Measurements from ENCODE around the gene KMT2B. TPM values are rescaled to one million over a fixed set of nuclear protein-coding genes. Genes with fewer than 3 reads are reported as not detected.

Gene KMT2B
- total RNA-seq, 1 experiment from 2014 or later = 65.3 TPM

- no peak overlapping the region for H3K4me3 Mint-ChIP-seq (ENCODE audit: low read depth, unreplicated experiment)
- no peak for DNase-seq
- CTCF ChIA-PET = interaction anchor here (1.2 kb wide), 1 partner anchor 224 kb away, joined by 3 read pairs; no protein-coding TSS in a partner anchor
- no peaks in the 10 kb centered on the region for H3K9me3 Mint-ChIP-seq (ENCODE audit: low read depth, unreplicated experiment)
- TF ChIP-seq, protein P1, sequence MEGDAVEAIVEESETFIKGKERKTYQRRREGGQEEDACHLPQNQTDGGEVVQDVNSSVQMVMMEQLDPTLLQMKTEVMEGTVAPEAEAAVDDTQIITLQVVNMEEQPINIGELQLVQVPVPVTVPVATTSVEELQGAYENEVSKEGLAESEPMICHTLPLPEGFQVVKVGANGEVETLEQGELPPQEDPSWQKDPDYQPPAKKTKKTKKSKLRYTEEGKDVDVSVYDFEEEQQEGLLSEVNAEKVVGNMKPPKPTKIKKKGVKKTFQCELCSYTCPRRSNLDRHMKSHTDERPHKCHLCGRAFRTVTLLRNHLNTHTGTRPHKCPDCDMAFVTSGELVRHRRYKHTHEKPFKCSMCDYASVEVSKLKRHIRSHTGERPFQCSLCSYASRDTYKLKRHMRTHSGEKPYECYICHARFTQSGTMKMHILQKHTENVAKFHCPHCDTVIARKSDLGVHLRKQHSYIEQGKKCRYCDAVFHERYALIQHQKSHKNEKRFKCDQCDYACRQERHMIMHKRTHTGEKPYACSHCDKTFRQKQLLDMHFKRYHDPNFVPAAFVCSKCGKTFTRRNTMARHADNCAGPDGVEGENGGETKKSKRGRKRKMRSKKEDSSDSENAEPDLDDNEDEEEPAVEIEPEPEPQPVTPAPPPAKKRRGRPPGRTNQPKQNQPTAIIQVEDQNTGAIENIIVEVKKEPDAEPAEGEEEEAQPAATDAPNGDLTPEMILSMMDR (IDR thresholded peaks at IDR 0.05; ENCODE audit: unreplicated experiment) = no peak
- intact Hi-C loops (cut with micrococcal nuclease; ENCODE audit: unreplicated experiment) = no loop called here
- H3K36me3 Mint-ChIP-seq (ENCODE audit: insufficient read depth, unreplicated experiment) = peaks cover 72% of the 10 kb centered on the region
- peak overlapping the region; percentile 1 for H3K27ac Mint-ChIP-seq (ENCODE audit: unreplicated experiment)
- no peaks in the 10 kb centered on the region for H3K4me1 Mint-ChIP-seq (ENCODE audit: low read depth, unreplicated experiment)
- no TSS peak for BruUV-seq (replicated peaks)
- H3K27me3 Mint-ChIP-seq (ENCODE audit: unreplicated experiment) = no peaks in the 10 kb centered on the region
These were observed 17.1 kb downstream of the KMT2B start for GRCh38 chr19:35734889-35735288.

GRCh38 chr19:35736913-35737886 is 19.4 kb downstream of the KMT2B start:
- TF ChIP-seq, protein P1 (IDR thresholded peaks at IDR 0.05; ENCODE audit: unreplicated experiment) = peak; percentile 16
- CTCF ChIA-PET = interaction anchor here (0.6 to 1.7 kb wide), 5 partner anchors 11 to 89 kb away, joined by 3 to 5 read pairs (median 3); partner anchors contain the start of genes COX6B1 and LIN37
- Mint-ChIP-seq H3K27ac (ENCODE audit: unreplicated experiment) (peak overlapping the region; percentile 45), H3K4me3 (ENCODE audit: low read depth, unreplicated experiment) (no peak overlapping the region), H3K9me3 (ENCODE audit: low read depth, unreplicated experiment) (no peaks in the 10 kb centered on the region), H3K4me1 (ENCODE audit: low read depth, unreplicated experiment) (peaks cover 7% of the 10 kb centered on the region), H3K27me3 (ENCODE audit: unreplicated experiment) (no peaks in the 10 kb centered on the region), H3K36me3 (ENCODE audit: insufficient read depth, unreplicated experiment) (peaks cover 75% of the 10 kb centered on the region)
- intact Hi-C loops (cut with micrococcal nuclease; ENCODE audit: unreplicated experiment) = no loop called here
- no TSS peak for BruUV-seq (replicated peaks)
- peak; percentile 34 for DNase-seq

DNA sequence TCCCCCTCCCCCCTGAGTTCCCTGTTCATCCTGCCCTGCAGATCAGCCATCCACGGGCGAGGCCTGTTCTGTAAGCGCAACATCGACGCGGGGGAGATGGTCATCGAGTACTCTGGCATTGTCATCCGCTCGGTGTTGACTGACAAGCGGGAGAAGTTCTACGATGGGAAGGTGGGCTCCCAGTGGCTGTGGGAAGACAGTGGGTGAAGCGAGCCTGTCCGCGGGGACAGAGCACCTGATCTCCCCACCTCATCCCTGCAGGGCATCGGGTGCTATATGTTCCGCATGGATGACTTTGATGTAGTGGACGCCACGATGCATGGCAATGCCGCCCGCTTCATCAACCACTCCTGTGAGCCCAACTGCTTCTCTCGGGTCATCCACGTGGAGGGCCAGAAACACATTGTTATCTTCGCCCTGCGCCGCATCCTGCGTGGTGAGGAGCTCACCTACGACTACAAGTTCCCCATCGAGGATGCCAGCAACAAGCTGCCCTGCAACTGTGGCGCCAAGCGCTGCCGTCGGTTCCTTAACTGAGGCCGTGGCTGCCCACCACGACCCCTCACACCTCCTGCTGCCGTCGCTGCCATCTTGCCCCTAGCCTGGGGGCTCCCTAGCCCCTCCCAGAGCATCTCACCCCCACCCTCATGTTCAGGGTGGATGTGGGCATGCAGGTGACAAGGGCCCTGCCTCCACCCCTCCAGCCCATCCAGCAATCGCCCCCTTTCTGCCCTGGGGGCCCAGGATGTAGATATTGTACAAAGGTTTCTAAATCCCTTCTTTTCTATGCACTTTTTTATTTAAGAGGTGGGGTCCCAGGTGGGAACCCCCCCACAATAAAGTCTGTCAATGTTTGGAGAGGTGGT is 20.5 kb downstream of the KMT2B start:
- Mint-ChIP-seq H3K4me1 (ENCODE audit: low read depth, unreplicated experiment) (peaks cover 7% of the 10 kb centered on the region), H3K27ac (ENCODE audit: unreplicated experiment) (peak overlapping the region; percentile 72), H3K36me3 (ENCODE audit: insufficient read depth, unreplicated experiment) (peaks cover 83% of the 10 kb centered on the region), H3K9me3 (ENCODE audit: low read depth, unreplicated experiment) (no peaks in the 10 kb centered on the region), H3K27me3 (ENCODE audit: unreplicated experiment) (no peaks in the 10 kb centered on the region), H3K4me3 (ENCODE audit: low read depth, unreplicated experiment) (peak overlapping the region; percentile 97)
- CTCF ChIA-PET = interaction anchor here (1.3 to 1.7 kb wide), 3 partner anchors 10 to 90 kb away, joined by 3 to 5 read pairs (median 5); partner anchors contain the start of genes COX6B1 and LIN37
- intact Hi-C loops (cut with micrococcal nuclease; ENCODE audit: unreplicated experiment) = no loop called here
- DNase-seq = no peak
- BruUV-seq (replicated peaks) = TSS peak; percentile 70
- TF ChIP-seq, protein P1 (IDR thresholded peaks at IDR 0.05; ENCODE audit: unreplicated experiment) = no peak

DNA sequence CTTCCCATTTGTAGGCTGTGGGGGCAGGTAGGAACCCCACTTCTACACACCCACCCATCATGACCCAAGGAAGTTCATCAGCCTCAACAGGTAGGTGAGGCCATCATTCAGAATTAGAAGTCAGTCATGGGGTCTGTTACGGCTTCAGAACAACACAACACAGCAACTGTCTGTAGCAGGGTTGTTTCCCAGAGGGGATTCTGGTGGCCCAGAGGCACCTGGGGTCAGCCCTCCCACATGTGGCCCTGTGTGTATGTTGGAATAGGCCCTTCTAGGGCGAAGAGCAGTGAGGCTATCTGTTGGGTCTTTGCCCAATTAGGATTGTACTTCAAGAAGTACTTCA is 21.1 kb downstream of the KMT2B start:
- Mint-ChIP-seq H3K27me3 (ENCODE audit: unreplicated experiment) (no peaks in the 10 kb centered on the region), H3K4me1 (ENCODE audit: low read depth, unreplicated experiment) (peaks cover 7% of the 10 kb centered on the region), H3K4me3 (ENCODE audit: low read depth, unreplicated experiment) (peak overlapping the region; percentile 97), H3K9me3 (ENCODE audit: low read depth, unreplicated experiment) (no peaks in the 10 kb centered on the region), H3K36me3 (ENCODE audit: insufficient read depth, unreplicated experiment) (peaks cover 80% of the 10 kb centered on the region), H3K27ac (ENCODE audit: unreplicated experiment) (peak overlapping the region; percentile 72)
- intact Hi-C loops (cut with micrococcal nuclease; ENCODE audit: unreplicated experiment) = no loop called here
- CTCF ChIA-PET = no interaction called here
- BruUV-seq (replicated peaks) = no TSS peak
- DNase-seq = no peak
- TF ChIP-seq, protein P1 (IDR thresholded peaks at IDR 0.05; ENCODE audit: unreplicated experiment) = no peak
